ENCODE measurements around the gene UBE4B.

- TF ChIP-seq CTCF (IDR thresholded peaks at IDR 0.05; ENCODE audit: poor library complexity) (no peak), EZH2 (IDR thresholded peaks at IDR 0.05; ENCODE audit: borderline replicate concordance) (no peak)
Observed at GRCh38 chr1:10149231-10149630, 116.5 kb downstream of the UBE4B start.

All from hepatocyte (in vitro differentiated cells).